ENCODE results near the gene SELENOK. TPM values are rescaled to one million over a fixed set of nuclear protein-coding genes. Genes with fewer than 3 reads are reported as not detected.

Gene SELENOK
- total RNA-seq, 1 donor from 2014 or later, result 23.7 TPM

GRCh38 chr3:53843195-53844177, 48.2 kb downstream of the SELENOK start:
- no peak for DNase-seq (ENCODE audit: low read depth)

GRCh38 chr3:53842436-53843194, 49.0 kb downstream of the SELENOK start:
- no peak for TF ChIP-seq CTCF (IDR thresholded peaks at IDR 0.05; ENCODE audit: insufficient read depth, low read length, severe bottlenecking)
- H3K36me3 ChIP-seq (ENCODE audit: control insufficient read depth, insufficient read depth, low read length), result no peaks in the 10 kb centered on the region
- FAIRE-seq, result no peak
- H3K4me3 ChIP-seq (ENCODE audit: low read depth, low read length), result no peak overlapping the region
- H3K27me3 ChIP-seq (ENCODE audit: control insufficient read depth, insufficient read depth, low read length), result peaks cover 11% of the 10 kb centered on the region
- DNase-seq (ENCODE audit: low read depth), result peak; percentile 10

More at GRCh38 chr3:53843195-53844177, 48.2 kb downstream of the SELENOK start:
- Histone ChIP-seq H3K4me3 (ENCODE audit: low read depth, low read length) (no peak overlapping the region), H3K27me3 (ENCODE audit: control insufficient read depth, insufficient read depth, low read length) (peaks cover 11% of the 10 kb centered on the region), H3K36me3 (ENCODE audit: control insufficient read depth, insufficient read depth, low read length) (no peaks in the 10 kb centered on the region)
- no peak for FAIRE-seq
- no peak for TF ChIP-seq CTCF (IDR thresholded peaks at IDR 0.05; ENCODE audit: insufficient read depth, low read length, severe bottlenecking)

GRCh38 chr3:53841296-53841695, 50.4 kb downstream of the SELENOK start:
- Histone ChIP-seq H3K27me3 (ENCODE audit: control insufficient read depth, insufficient read depth, low read length) (peaks cover 2% of the 10 kb centered on the region), H3K36me3 (ENCODE audit: control insufficient read depth, insufficient read depth, low read length) (no peaks in the 10 kb centered on the region), H3K4me3 (ENCODE audit: low read depth, low read length) (no peak overlapping the region)
- no peak for FAIRE-seq
- TF ChIP-seq CTCF (IDR thresholded peaks at IDR 0.05; ENCODE audit: insufficient read depth, low read length, severe bottlenecking), result no peak
- no peak for DNase-seq (ENCODE audit: low read depth)

- Histone ChIP-seq H3K36me3 (ENCODE audit: control insufficient read depth, insufficient read depth, low read length) (no peaks in the 10 kb centered on the region), H3K27me3 (ENCODE audit: control insufficient read depth, insufficient read depth, low read length) (no peaks in the 10 kb centered on the region), H3K4me3 (ENCODE audit: low read depth, low read length) (no peak overlapping the region)
- no peak for TF ChIP-seq CTCF (IDR thresholded peaks at IDR 0.05; ENCODE audit: insufficient read depth, low read length, severe bottlenecking)
- FAIRE-seq (no peak), DNase-seq (ENCODE audit: low read depth) (no peak)
These were observed 54.3 kb downstream of the SELENOK start for GRCh38 chr3:53837331-53837730.

- FAIRE-seq (peak; percentile 79), DNase-seq (ENCODE audit: low read depth) (no peak)
- H3K36me3 ChIP-seq (ENCODE audit: control insufficient read depth, insufficient read depth, low read length), result no peaks in the 10 kb centered on the region
- no peak overlapping the region for H3K4me3 ChIP-seq (ENCODE audit: low read depth, low read length)
- TF ChIP-seq CTCF (IDR thresholded peaks at IDR 0.05; ENCODE audit: insufficient read depth, low read length, severe bottlenecking), result no peak
- no peaks in the 10 kb centered on the region for H3K27me3 ChIP-seq (ENCODE audit: control insufficient read depth, insufficient read depth, low read length)
These were observed 55.4 kb downstream of the SELENOK start for GRCh38 chr3:53836084-53836872.
